Activated naive CD8-positive, alpha-beta T cell treated with anti-CD3 and anti-CD28 coated beads, Interleukin-2, amount 50 U/mL, for 24 hours (primary cell): ENCODE data around the gene GLIPR1L1.

Experiments
- ATAC-seq: fragments of 150-1000 bp; cut with Tn5 transposase; one replicate; pipeline ENCODE4 v1.10.0; 2021
- DNase-seq: peaks from one replicate; pipeline ENCODE4 v3.0.0; 2021
- H3K27ac Mint-ChIP-seq: one replicate; pipeline ENCODE4 v1.8.0; 2021; ENCODE audit warnings: mild to moderate bottlenecking, mixed read lengths
- H3K27me3 Mint-ChIP-seq: one replicate; pipeline ENCODE4 v1.8.0; 2021; ENCODE audit warnings: mixed read lengths
- H3K36me3 Mint-ChIP-seq: one replicate; pipeline ENCODE4 v1.8.0; 2021; ENCODE audit warnings: low read depth, mixed read lengths
- H3K4me1 Mint-ChIP-seq: one replicate; pipeline ENCODE4 v1.8.0; 2021; ENCODE audit warnings: mixed read lengths
- H3K4me3 Mint-ChIP-seq: one replicate; pipeline ENCODE4 v1.8.0; 2021; ENCODE audit warnings: mild to moderate bottlenecking, moderate library complexity, mixed read lengths
- H3K9me3 Mint-ChIP-seq: one replicate; pipeline ENCODE4 v1.8.0; 2021; ENCODE audit warnings: mixed read lengths

The GLIPR1L1 gene, protein sequence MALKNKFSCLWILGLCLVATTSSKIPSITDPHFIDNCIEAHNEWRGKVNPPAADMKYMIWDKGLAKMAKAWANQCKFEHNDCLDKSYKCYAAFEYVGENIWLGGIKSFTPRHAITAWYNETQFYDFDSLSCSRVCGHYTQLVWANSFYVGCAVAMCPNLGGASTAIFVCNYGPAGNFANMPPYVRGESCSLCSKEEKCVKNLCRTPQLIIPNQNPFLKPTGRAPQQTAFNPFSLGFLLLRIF

DNA sequence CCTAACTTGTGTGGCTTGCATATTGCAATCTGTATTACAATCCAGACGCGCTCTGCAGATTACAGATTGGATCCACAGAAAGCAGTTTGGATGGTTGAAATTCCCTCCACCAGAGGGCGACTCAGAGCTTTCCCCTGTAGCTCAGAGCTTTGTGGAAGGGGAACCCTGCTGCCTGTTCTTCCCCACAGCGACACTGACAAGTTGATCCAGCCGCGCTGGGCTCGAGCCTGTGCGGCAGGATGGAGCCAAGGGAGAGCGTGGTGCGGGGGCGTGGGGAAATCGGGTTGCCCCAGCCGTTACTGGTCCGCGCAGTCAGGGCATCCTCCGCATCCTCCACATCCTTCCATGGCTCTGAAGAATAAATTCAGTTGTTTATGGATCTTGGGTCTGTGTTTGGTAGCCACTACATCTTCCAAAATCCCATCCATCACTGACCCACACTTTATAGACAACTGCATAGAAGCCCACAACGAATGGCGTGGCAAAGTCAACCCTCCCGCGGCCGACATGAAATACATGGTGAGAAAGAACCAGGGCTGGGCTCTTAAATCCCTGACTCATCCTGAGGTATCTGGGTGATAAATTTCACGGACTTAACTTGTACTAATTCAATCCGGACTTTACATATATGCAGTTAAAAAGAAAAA is at the start of gene GLIPR1L1:
GLIPR1L1 (plus strand) TSS at position 287 of the 647 bp plus-strand sequence; CDS start at position 346, 59 bp downstream.
- DNase-seq (peak; percentile 85), ATAC-seq (peak; percentile 87)
- Mint-ChIP-seq H3K9me3 (no peaks in the 10 kb centered on the region), H3K36me3 (no peaks in the 10 kb centered on the region), H3K27me3 (peaks cover 31% of the 10 kb centered on the region), H3K4me1 (peaks cover 21% of the 10 kb centered on the region), H3K27ac (peak within 1 kb of the TSS; percentile 12), H3K4me3 (peak within 1 kb of the TSS; percentile 77)

DNA sequence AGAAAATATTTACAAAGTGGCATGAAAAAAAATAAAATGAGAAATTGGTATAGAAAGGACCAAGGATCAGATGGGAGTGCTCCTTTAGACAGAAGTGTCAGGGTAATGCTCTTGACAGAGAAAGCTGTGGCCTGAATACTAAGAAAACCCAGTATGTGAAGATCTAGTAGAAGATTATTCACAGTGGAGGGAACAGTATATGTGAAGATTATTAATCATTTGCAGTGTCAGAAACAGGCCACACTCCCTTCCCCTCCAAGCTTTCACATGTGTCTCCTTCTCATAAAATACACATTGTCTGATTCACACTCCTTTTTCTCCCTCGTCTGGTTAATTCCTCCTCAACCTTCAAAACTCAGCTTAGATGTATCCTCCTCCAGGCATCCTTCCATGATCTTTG is 45.6 kb upstream of the GLIPR1L1 start:
- H3K9me3 Mint-ChIP-seq, result no peaks in the 10 kb centered on the region
- no peak overlapping the region for H3K4me3 Mint-ChIP-seq
- H3K36me3 Mint-ChIP-seq, result no peaks in the 10 kb centered on the region
- DNase-seq, result no peak
- no peak for ATAC-seq
- H3K27ac Mint-ChIP-seq, result no peak overlapping the region
- no peaks in the 10 kb centered on the region for H3K4me1 Mint-ChIP-seq
- no peaks in the 10 kb centered on the region for H3K27me3 Mint-ChIP-seq

DNA sequence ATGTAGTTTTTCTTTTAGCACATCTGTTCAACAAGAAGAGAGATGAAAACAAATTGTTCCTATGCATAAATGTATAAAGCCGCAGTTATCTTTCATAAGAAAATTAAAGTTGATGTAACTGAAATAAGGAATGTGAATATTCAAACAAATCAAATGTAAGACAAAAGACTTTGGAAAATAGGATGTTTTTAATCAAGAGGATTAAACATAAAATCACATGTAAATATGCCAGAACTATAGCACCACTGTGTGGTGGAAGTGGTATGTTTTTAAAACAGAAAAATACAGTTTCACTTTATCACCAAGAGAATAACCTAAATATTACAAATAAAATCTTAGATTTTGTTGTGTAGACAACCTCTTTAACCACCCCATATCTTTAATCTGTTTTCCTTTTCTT is 44.7 kb upstream of the GLIPR1L1 start:
- no peak for ATAC-seq
- H3K27me3 Mint-ChIP-seq, result no peaks in the 10 kb centered on the region
- H3K27ac Mint-ChIP-seq, result no peak overlapping the region
- DNase-seq, result no peak
- no peaks in the 10 kb centered on the region for H3K9me3 Mint-ChIP-seq
- no peaks in the 10 kb centered on the region for H3K36me3 Mint-ChIP-seq
- H3K4me1 Mint-ChIP-seq, result no peaks in the 10 kb centered on the region
- H3K4me3 Mint-ChIP-seq, result no peak overlapping the region

- DNase-seq (no peak), ATAC-seq (no peak)
- Mint-ChIP-seq H3K4me1 (no peaks in the 10 kb centered on the region), H3K27ac (no peak overlapping the region), H3K27me3 (peaks cover 2% of the 10 kb centered on the region), H3K4me3 (no peak overlapping the region), H3K9me3 (no peaks in the 10 kb centered on the region), H3K36me3 (no peaks in the 10 kb centered on the region)
These were observed 43.5 kb upstream of the GLIPR1L1 start for GRCh38 chr12:75291014-75291413.

DNA sequence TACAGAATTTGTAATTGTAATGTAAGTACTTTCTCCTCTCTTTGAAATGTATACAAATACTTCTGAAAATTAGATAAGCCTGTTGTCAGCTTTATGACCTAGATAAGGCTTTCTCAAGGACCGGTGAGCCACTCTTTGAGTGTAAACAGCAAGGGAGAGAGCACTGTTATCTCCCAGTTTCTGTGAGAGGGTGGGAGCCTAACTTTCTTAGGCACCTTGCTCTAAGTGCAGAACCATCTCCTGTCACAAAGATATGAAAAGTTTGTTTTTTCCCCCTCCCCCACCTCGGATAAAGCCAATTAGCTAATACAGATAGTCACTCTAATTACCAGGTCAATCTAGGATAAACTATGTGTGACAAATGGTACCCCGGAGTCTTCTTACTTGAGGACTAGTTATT is 40.1 kb upstream of the GLIPR1L1 start:
- Mint-ChIP-seq H3K9me3 (no peaks in the 10 kb centered on the region), H3K4me3 (no peak overlapping the region)
- no peak for DNase-seq

DNA sequence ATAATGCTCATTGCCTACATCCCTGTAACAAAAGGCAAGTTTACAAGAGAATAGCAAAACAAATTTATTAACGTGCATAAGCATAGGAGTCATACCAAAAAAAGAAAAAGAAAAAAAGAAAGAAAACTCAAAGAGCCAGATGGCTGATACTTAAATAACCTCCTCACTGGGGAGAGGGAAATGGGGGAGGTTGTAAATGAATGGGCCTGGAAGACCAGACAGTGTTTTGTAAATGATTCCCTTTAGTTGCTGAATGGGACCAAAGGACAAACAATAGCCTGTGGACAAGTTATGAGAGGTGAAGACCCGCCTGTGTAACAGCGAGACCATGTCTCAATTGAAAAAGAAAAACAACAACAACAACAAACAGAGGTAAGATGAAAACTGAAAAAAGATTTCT is 39.7 kb upstream of the GLIPR1L1 start:
- no peak for DNase-seq
- Mint-ChIP-seq H3K4me3 (no peak overlapping the region), H3K27me3 (peaks cover 2% of the 10 kb centered on the region), H3K9me3 (no peaks in the 10 kb centered on the region), H3K4me1 (no peaks in the 10 kb centered on the region), H3K27ac (no peak overlapping the region), H3K36me3 (no peaks in the 10 kb centered on the region)
- no peak for ATAC-seq

More for the DNA sequence above, 40.1 kb upstream of the GLIPR1L1 start:
- Mint-ChIP-seq H3K4me1 (no peaks in the 10 kb centered on the region), H3K27ac (no peak overlapping the region), H3K36me3 (no peaks in the 10 kb centered on the region), H3K27me3 (peaks cover 2% of the 10 kb centered on the region)
- ATAC-seq, result no peak

GRCh38 chr12:75302225-75302624 is 32.2 kb upstream of the GLIPR1L1 start:
- DNase-seq (no peak), ATAC-seq (no peak)
- no peak overlapping the region for H3K4me3 Mint-ChIP-seq
- H3K27ac Mint-ChIP-seq, result no peak overlapping the region
- H3K4me1 Mint-ChIP-seq, result no peaks in the 10 kb centered on the region
- H3K9me3 Mint-ChIP-seq, result no peaks in the 10 kb centered on the region
- H3K36me3 Mint-ChIP-seq, result no peaks in the 10 kb centered on the region
- H3K27me3 Mint-ChIP-seq, result no peaks in the 10 kb centered on the region

DNA sequence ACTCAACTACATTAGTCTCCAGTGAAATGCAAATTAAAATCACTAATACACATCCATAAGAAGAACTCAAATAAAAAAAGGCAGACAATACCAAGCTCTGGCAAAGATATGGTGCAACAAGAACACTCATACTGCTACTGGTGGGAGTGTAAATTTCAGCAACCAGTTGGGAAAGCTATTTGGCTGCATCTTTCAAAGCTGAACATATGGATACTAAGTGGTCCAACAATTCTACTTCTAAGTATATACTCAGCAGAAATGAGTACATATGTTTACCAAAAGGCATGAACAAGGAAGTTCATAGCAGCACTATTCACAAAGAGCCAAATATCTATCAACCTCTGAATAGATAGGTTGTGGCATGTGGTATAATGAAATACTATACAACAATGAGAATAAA is 31.7 kb upstream of the GLIPR1L1 start:
- Mint-ChIP-seq H3K4me3 (no peak overlapping the region), H3K27me3 (no peaks in the 10 kb centered on the region), H3K27ac (no peak overlapping the region), H3K4me1 (no peaks in the 10 kb centered on the region), H3K9me3 (no peaks in the 10 kb centered on the region), H3K36me3 (no peaks in the 10 kb centered on the region)
- ATAC-seq (no peak), DNase-seq (no peak)

DNA sequence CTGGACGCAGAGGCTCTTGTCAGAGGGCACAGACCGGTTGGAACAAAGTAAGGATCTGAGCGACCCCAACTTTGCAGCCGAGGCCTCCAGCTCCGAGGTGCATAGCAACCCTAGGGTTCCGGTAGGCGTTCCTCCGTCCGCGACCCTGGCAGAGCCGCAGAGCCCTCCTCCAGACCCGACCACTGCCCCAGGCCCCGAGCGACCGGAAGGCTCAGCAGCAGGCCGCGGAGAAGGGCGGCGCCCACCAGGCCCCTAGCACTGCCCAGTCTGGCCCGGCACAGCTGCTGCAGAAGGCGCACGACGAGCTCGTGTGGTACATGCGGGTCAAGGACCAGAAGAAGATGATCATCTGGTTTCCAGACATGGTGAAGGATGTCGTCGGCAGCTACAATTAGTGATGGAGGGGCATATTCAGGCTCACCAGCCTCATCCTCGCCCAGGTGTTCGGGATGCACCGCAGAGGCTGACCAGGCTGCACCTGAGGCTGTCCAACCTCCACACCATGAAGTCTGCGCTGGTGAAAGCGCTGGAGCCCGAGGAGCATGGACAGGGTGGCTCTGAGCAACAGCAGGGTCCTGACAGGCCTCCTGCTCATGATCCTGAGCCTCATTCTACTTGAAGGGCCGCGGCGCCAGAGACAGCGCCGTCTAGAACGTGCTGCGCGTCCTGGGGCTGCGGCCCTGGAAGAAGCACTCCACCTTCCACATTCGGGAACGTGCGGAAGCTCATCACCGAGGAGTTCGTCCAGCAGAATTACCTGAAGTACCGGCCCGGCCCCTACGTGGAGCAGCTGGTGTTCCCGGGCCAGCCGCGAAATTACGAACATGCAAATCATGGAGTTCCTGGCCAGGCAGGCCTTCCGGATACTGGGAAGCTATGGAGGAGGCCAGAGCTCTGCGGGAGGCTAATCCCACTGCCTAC is 28.8 kb upstream of the GLIPR1L1 start:
- ATAC-seq (no peak), DNase-seq (no peak)
- Mint-ChIP-seq H3K4me1 (no peaks in the 10 kb centered on the region), H3K27ac (no peak overlapping the region), H3K27me3 (no peaks in the 10 kb centered on the region), H3K4me3 (no peak overlapping the region), H3K9me3 (no peaks in the 10 kb centered on the region), H3K36me3 (no peaks in the 10 kb centered on the region)

- H3K4me1 Mint-ChIP-seq, result no peaks in the 10 kb centered on the region
- DNase-seq (no peak), ATAC-seq (no peak)
- no peaks in the 10 kb centered on the region for H3K36me3 Mint-ChIP-seq
- H3K4me3 Mint-ChIP-seq, result no peak overlapping the region
- no peaks in the 10 kb centered on the region for H3K9me3 Mint-ChIP-seq
- H3K27me3 Mint-ChIP-seq, result no peaks in the 10 kb centered on the region
- no peak overlapping the region for H3K27ac Mint-ChIP-seq
These were observed 26.2 kb upstream of the GLIPR1L1 start for GRCh38 chr12:75308279-75308678.

DNA sequence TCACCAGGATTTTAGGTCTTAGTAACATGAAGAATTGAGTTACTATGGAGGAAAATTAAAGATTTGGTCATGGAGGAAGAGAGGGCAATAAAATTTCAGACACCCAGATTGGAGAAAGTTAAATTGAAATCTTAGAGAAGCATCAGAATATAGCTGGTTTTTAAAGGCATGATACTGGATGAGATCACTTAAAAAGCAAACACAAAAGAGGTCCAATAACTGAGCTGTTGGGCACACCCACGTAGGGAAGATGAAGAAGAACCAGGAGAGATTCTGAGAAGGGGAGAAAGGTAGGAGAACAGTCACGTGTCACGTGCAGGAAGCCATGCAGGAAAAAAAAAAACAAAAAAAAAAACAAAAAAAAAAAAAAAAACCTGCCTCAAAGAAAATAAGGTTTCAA is 23.1 kb upstream of the GLIPR1L1 start:
- Mint-ChIP-seq H3K27ac (no peak overlapping the region), H3K4me3 (no peak overlapping the region), H3K9me3 (no peaks in the 10 kb centered on the region), H3K36me3 (no peaks in the 10 kb centered on the region), H3K27me3 (no peaks in the 10 kb centered on the region), H3K4me1 (no peaks in the 10 kb centered on the region)
- ATAC-seq, result no peak
- no peak for DNase-seq

DNA sequence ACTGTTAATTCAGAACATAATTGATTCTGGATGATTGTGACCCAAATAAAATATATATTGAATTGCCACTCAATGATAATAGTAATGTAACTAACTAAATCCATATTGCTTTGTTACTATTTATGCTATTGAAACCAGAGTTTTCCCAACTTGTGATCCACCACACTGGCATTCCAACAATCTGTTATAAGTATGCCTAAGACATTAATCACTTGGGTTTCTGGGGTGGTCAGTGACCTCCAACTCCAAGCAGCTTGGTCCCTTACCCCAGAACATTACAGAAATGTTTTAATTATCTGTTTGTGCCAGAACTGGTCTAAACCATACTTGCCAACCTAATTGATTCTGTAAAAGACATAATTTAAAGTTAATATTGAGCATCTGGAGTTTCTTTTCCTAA is 19.0 kb upstream of the GLIPR1L1 start:
- Mint-ChIP-seq H3K4me3 (no peak overlapping the region), H3K27ac (no peak overlapping the region), H3K9me3 (no peaks in the 10 kb centered on the region), H3K4me1 (no peaks in the 10 kb centered on the region), H3K27me3 (no peaks in the 10 kb centered on the region), H3K36me3 (no peaks in the 10 kb centered on the region)
- ATAC-seq, result no peak
- no peak for DNase-seq

DNA sequence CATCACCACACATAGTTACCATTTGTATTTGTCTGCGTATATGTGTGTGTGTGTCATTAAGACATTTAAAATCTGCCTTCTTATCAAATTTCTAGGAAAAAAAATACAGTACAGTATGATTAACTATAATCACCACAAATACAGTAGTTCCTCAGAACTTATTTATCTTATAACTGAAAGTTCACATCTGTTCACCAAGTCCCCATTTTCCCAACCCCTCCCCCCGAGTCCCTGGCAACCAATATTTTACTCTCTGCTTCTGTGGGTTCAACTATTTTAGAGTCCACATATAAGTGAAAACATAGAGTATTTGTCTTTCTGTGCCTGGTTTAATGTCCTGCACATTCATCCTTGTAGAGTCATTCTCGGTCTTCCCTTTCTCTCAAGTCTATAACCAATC is 16.7 kb upstream of the GLIPR1L1 start:
- Mint-ChIP-seq H3K9me3 (no peaks in the 10 kb centered on the region), H3K4me3 (no peak overlapping the region), H3K27ac (no peak overlapping the region), H3K4me1 (no peaks in the 10 kb centered on the region), H3K27me3 (no peaks in the 10 kb centered on the region), H3K36me3 (no peaks in the 10 kb centered on the region)
- ATAC-seq (no peak), DNase-seq (no peak)

- no peak overlapping the region for H3K4me3 Mint-ChIP-seq
- no peak for ATAC-seq
- no peaks in the 10 kb centered on the region for H3K36me3 Mint-ChIP-seq
- H3K4me1 Mint-ChIP-seq, result no peaks in the 10 kb centered on the region
- DNase-seq, result no peak
- no peaks in the 10 kb centered on the region for H3K9me3 Mint-ChIP-seq
- peaks cover 7% of the 10 kb centered on the region for H3K27me3 Mint-ChIP-seq
- no peak overlapping the region for H3K27ac Mint-ChIP-seq
These were observed 12.0 kb upstream of the GLIPR1L1 start for GRCh38 chr12:75322464-75322863.

GRCh38 chr12:75323663-75324062 is 10.8 kb upstream of the GLIPR1L1 start:
- DNase-seq, result no peak
- Mint-ChIP-seq H3K27ac (no peak overlapping the region), H3K36me3 (no peaks in the 10 kb centered on the region), H3K4me3 (no peak overlapping the region), H3K4me1 (no peaks in the 10 kb centered on the region), H3K9me3 (no peaks in the 10 kb centered on the region), H3K27me3 (peaks cover 9% of the 10 kb centered on the region)
- no peak for ATAC-seq
